ENCODE measurements around the gene PRPF38B. TPM values are rescaled to one million over a fixed set of nuclear protein-coding genes. Genes with fewer than 3 reads are reported as not detected.

The PRPF38B gene
- total RNA-seq, 1 donor from 2014 or later, result 96.1 TPM

Other genes starting within 250 kb of the PRPF38B start
- 0.39 and 0.46 TPM in 2 replicates for gene NBPF6, start 242.0 kb upstream of the PRPF38B start, total RNA-seq
- 15.4 and 16.3 TPM in 2 replicates for gene EEIG2, start 132.2 kb upstream of the PRPF38B start, total RNA-seq
- 17.8 and 22.7 TPM in 2 replicates for gene HENMT1, start 31.2 kb upstream of the PRPF38B start, total RNA-seq
- gene FNDC7, start 20.6 kb downstream of the PRPF38B start, total RNA-seq, result 0.12 and 0.17 TPM in 2 replicates
- gene STXBP3, start 54.4 kb downstream of the PRPF38B start, total RNA-seq, result 58.4 and 58.6 TPM in 2 replicates
- gene AKNAD1, start 164.8 kb downstream of the PRPF38B start, total RNA-seq, result not detected in 2 replicates
- 23.8 and 28.1 TPM in 2 replicates for gene GPSM2, start 184.7 kb downstream of the PRPF38B start, total RNA-seq